H1 (cell line): ENCODE data around the gene SHTN1.

Source experiments
- CEBPB ChIP-seq: IDR thresholded peaks from 2 replicates; pipeline ENCODE4 v1.6.1; 2012; ENCODE audit warnings: low read depth, low read length
- GABPA ChIP-seq: IDR thresholded peaks from 2 replicates; pipeline ENCODE4 v1.6.1; 2011; ENCODE audit warnings: mild to moderate bottlenecking, low read length, moderate library complexity, borderline replicate concordance; ENCODE audit not compliant: insufficient read depth
- HDAC6 ChIP-seq: IDR thresholded peaks from one replicate; pipeline ENCODE4 v1.7.1; 2012; ENCODE audit warnings: low read depth, mild to moderate bottlenecking, inconsistent platforms, low read length, moderate library complexity
- KDM1A ChIP-seq: fragments of 200-600, 300-600 bp; sonication (generic); IDR thresholded peaks from 2 replicates; pipeline ENCODE4 v1.7.1; 2016; ENCODE audit warnings: mild to moderate bottlenecking, low read length, borderline replicate concordance
- MAFK ChIP-seq: IDR thresholded peaks from 2 replicates; pipeline ENCODE4 v1.6.1; 2012; ENCODE audit warnings: low read depth, mild to moderate bottlenecking, improper control_type of control experiment, low read length
- NRF1 ChIP-seq: IDR thresholded peaks from 2 replicates; pipeline ENCODE4 v1.6.1; 2011; ENCODE audit warnings: mild to moderate bottlenecking, low read depth, low read length, improper control_type of control experiment
- POLR2A ChIP-seq, 2 experiments: IDR thresholded peaks; 1 replicate in 1 of 2; 2 replicates in 1 of 2; pipeline ENCODE4 v1.6.1; 2011; ENCODE audit warnings: low read depth in 2 of 2, low read length in 2 of 2, mild to moderate bottlenecking in 2 of 2; ENCODE audit errors: control extremely low read depth in 1 of 2
- POLR2AphosphoS5 ChIP-seq: IDR thresholded peaks from 2 replicates; pipeline ENCODE4 v1.6.1; 2011; ENCODE audit warnings: low read depth, low read length
- POU5F1 ChIP-seq: IDR thresholded peaks from 2 replicates; pipeline ENCODE4 v1.6.1; 2011; ENCODE audit warnings: low read depth, mild to moderate bottlenecking, low read length, moderate library complexity
- RAD21 ChIP-seq, 2 experiments: IDR thresholded peaks in 1 of 2; conservative IDR thresholded peaks in 1 of 2; 2 replicates each; pipeline ENCODE4 v1.6.1; 2011; ENCODE audit warnings: low read depth in 2 of 2, low read length in 2 of 2, improper control_type of control experiment in 1 of 2, inconsistent platforms in 1 of 2, mild to moderate bottlenecking in 1 of 2, moderate library complexity in 1 of 2
- SIN3A ChIP-seq, 2 experiments: IDR thresholded peaks in 1 of 2; conservative IDR thresholded peaks in 1 of 2; 2 replicates each; pipeline ENCODE4 v1.6.1; 2011 to 2012; ENCODE audit warnings: low read length in 2 of 2, improper control_type of control experiment in 1 of 2, low read depth in 1 of 2, mild to moderate bottlenecking in 1 of 2
- SRF ChIP-seq: IDR thresholded peaks from 2 replicates; pipeline ENCODE4 v1.6.1; 2011; ENCODE audit warnings: mild to moderate bottlenecking, low read depth, low read length, moderate library complexity
- TEAD4 ChIP-seq: IDR thresholded peaks from 2 replicates; pipeline ENCODE4 v1.6.1; 2012; ENCODE audit warnings: low read depth, low read length, inconsistent platforms, mixed read lengths
- TF ChIP-seq, protein P1 (sequence below), 3 experiments: IDR thresholded peaks; 1 replicate in 2 of 3; 2 replicates in 1 of 3; pipeline versions ENCODE4 v1.5.1 to v1.6.1; 2011; ENCODE audit warnings: low read length in 3 of 3, mild to moderate bottlenecking in 3 of 3, inconsistent platforms in 2 of 3, low read depth in 1 of 3, moderate library complexity in 1 of 3; ENCODE audit not compliant: insufficient read depth in 1 of 3; ENCODE audit errors: control extremely low read depth in 1 of 3

DNA sequence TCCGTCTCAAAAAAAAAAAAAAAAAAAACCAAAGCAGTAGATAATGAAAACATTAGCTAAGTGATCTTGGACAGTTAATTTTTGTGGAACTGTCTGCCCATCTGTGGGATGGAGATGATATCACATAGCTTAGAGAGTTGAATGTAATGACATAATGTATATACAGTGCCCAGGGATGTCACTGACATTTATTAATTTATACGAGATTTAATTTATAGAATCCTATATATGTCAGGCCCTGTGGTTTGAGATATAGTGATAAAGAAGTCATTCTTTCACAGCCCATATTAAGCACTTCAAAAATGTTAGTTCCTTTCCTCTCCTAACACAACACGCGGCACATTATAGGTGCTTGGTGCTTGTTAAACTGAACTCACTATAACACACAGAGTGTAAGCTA lies 151.7 kb downstream of the SHTN1 start:
- TF ChIP-seq KDM1A (no peak), POU5F1 (no peak), HDAC6 (no peak), SIN3A (conservative IDR thresholded peaks at IDR 0.05 in 1 of 2, IDR thresholded peaks at IDR 0.05 in 1 of 2; ENCODE audit: low read depth in 1 of 2, low read length in 2 of 2) (no peak), CEBPB (no peak), RAD21 (IDR thresholded peaks at IDR 0.05 in 1 of 2, conservative IDR thresholded peaks at IDR 0.05 in 1 of 2; ENCODE audit: low read depth in 2 of 2, low read length in 2 of 2) (no peak), POLR2A (IDR thresholded peaks at IDR 0.05; ENCODE audit: control extremely low read depth in 1 of 2, low read depth in 2 of 2, low read length in 2 of 2) (no peak), SRF (no peak), POLR2AphosphoS5 (no peak), NRF1 (no peak), TEAD4 (no peak), GABPA (no peak), MAFK (no peak)
- TF ChIP-seq, protein P1, sequence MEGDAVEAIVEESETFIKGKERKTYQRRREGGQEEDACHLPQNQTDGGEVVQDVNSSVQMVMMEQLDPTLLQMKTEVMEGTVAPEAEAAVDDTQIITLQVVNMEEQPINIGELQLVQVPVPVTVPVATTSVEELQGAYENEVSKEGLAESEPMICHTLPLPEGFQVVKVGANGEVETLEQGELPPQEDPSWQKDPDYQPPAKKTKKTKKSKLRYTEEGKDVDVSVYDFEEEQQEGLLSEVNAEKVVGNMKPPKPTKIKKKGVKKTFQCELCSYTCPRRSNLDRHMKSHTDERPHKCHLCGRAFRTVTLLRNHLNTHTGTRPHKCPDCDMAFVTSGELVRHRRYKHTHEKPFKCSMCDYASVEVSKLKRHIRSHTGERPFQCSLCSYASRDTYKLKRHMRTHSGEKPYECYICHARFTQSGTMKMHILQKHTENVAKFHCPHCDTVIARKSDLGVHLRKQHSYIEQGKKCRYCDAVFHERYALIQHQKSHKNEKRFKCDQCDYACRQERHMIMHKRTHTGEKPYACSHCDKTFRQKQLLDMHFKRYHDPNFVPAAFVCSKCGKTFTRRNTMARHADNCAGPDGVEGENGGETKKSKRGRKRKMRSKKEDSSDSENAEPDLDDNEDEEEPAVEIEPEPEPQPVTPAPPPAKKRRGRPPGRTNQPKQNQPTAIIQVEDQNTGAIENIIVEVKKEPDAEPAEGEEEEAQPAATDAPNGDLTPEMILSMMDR (IDR thresholded peaks at IDR 0.05; ENCODE audit: control extremely low read depth in 1 of 3, insufficient read depth in 1 of 3, low read depth in 1 of 3, low read length in 3 of 3), result no peak
